HFFc6 (cell line): ENCODE data around the gene GSX2. TPM values are rescaled to one million over a fixed set of nuclear protein-coding genes. Genes with fewer than 3 reads are reported as not detected.
"Not testable (repeated sequence)": the region's sequence is repeated elsewhere in the genome, so short reads cannot be mapped to it uniquely, and the experiment has no call there.

Experiments used
- DNase-seq: peaks from one replicate; pipeline ENCODE4 v3.0.0-alpha.2; 2018
- H3K27ac Mint-ChIP-seq: 2 replicates; pipeline ENCODE4 v1.8.0; 2020; ENCODE audit warnings: mild to moderate bottlenecking, mixed read lengths
- H3K27me3 Mint-ChIP-seq: 2 replicates; pipeline ENCODE4 v1.8.0; 2021; ENCODE audit warnings: mild to moderate bottlenecking, moderate library complexity, mixed read lengths; ENCODE audit not compliant: insufficient read depth
- H3K36me3 Mint-ChIP-seq: 2 replicates; pipeline ENCODE4 v1.8.0; 2021; ENCODE audit warnings: low read depth, mixed read lengths
- H3K4me1 Mint-ChIP-seq: 2 replicates; pipeline ENCODE4 v1.8.0; 2020; ENCODE audit warnings: low read depth, mixed read lengths
- H3K4me3 Mint-ChIP-seq: 2 replicates; pipeline ENCODE4 v1.8.0; 2020; ENCODE audit warnings: mild to moderate bottlenecking, moderate library complexity, mixed read lengths
- H3K9me3 Mint-ChIP-seq: 2 replicates; pipeline ENCODE4 v1.8.0; 2020; ENCODE audit warnings: mild to moderate bottlenecking, mixed read lengths
- CTCF ChIP-seq: fragments of 200-600 bp; sonication (generic); IDR thresholded peaks from 2 replicates; pipeline ENCODE4 v1.5.0; 2021; ENCODE audit warnings: antibody characterized with exemption, mild to moderate bottlenecking
- total RNA-seq, 6 experiments: library from RNA; stranded (reverse); fragmentation: NEBNext Ultra II Directional; extraction: Animal tissue kit (Norgen Biotek cat#: 25700); gene quantifications; 2 replicates in 1 of 6; 3 replicates in 5 of 6; pipeline ENCODE4 v1.2.3, GENCODE V29; 2021

The GSX2 gene
- total RNA-seq, 6 experiments from 2014 or later, result not detected

GRCh38 chr4:54120518-54120917 lies 20.6 kb downstream of the GSX2 start:
- Mint-ChIP-seq H3K27me3 (peaks cover 2% of the 10 kb centered on the region), H3K4me3 (no peak overlapping the region), H3K27ac (no peak overlapping the region), H3K4me1 (no peaks in the 10 kb centered on the region), H3K36me3 (no peaks in the 10 kb centered on the region), H3K9me3 (no peaks in the 10 kb centered on the region)
- no peak for TF ChIP-seq CTCF
- no peak for DNase-seq

- Mint-ChIP-seq H3K9me3 (peaks cover 22% of the 10 kb centered on the region), H3K27me3 (peaks cover 2% of the 10 kb centered on the region; the same call in 1 of the 2 replicates), H3K36me3 (peaks cover 18% of the 10 kb centered on the region), H3K4me3 (no peak overlapping the region), H3K27ac (no peak overlapping the region), H3K4me1 (no peaks in the 10 kb centered on the region)
- TF ChIP-seq CTCF, result no peak
- no peak for DNase-seq
Measured at GRCh38 chr4:54127660-54128059, 27.7 kb downstream of the GSX2 start.

- not testable (repeated sequence) for H3K27ac Mint-ChIP-seq, H3K4me3 Mint-ChIP-seq, H3K27me3 Mint-ChIP-seq, H3K4me1 Mint-ChIP-seq, DNase-seq
- Mint-ChIP-seq H3K9me3 (peaks cover 22% of the 10 kb centered on the region), H3K36me3 (peaks cover 18% of the 10 kb centered on the region)
Measured at GRCh38 chr4:54128694-54129093, 28.7 kb downstream of the GSX2 start.

- Mint-ChIP-seq H3K4me1 (no peaks in the 10 kb centered on the region), H3K9me3 (no peaks in the 10 kb centered on the region), H3K27ac (no peak overlapping the region), H3K27me3 (no peaks in the 10 kb centered on the region; the same call in none of the 2 replicates), H3K4me3 (no peak overlapping the region), H3K36me3 (no peaks in the 10 kb centered on the region)
- no peak for DNase-seq
- no peak for TF ChIP-seq CTCF
Measured at GRCh38 chr4:54139332-54139731, 39.4 kb downstream of the GSX2 start.

GRCh38 chr4:54140287-54140686 lies 40.3 kb downstream of the GSX2 start:
- Mint-ChIP-seq H3K4me3 (no peak overlapping the region), H3K36me3 (no peaks in the 10 kb centered on the region), H3K27me3 (no peaks in the 10 kb centered on the region; the same call in none of the 2 replicates), H3K9me3 (no peaks in the 10 kb centered on the region), H3K4me1 (peaks cover 8% of the 10 kb centered on the region), H3K27ac (no peak overlapping the region)
- no peak for DNase-seq
- TF ChIP-seq CTCF, result no peak

- H3K36me3 Mint-ChIP-seq, result peaks cover 6% of the 10 kb centered on the region
- H3K4me3 Mint-ChIP-seq, result no peak overlapping the region
- H3K9me3 Mint-ChIP-seq, result peaks cover 7% of the 10 kb centered on the region
- H3K4me1 Mint-ChIP-seq, result peaks cover 10% of the 10 kb centered on the region
- TF ChIP-seq CTCF, result no peak
- DNase-seq, result no peak
- no peaks in the 10 kb centered on the region; the same call in none of the 2 replicates for H3K27me3 Mint-ChIP-seq
- H3K27ac Mint-ChIP-seq, result no peak overlapping the region
Measured at GRCh38 chr4:54144199-54144598, 44.2 kb downstream of the GSX2 start.
